Epithelial cell of esophagus (primary cell): ENCODE data around the gene MAFB.

Experiments used
- DNase-seq: peaks from one replicate; pipeline ENCODE4 v3.0.0; 2010; ENCODE audit warnings: low read depth
- H3K4me3 ChIP-seq: 2 replicates; pipeline ENCODE4 v1.5.1; 2011; ENCODE audit warnings: mild to moderate bottlenecking, low read length, control low read depth
- TF ChIP-seq, protein P1 (sequence below): IDR thresholded peaks from 2 replicates; pipeline ENCODE4 v1.5.1; 2011; ENCODE audit warnings: low read depth, mild to moderate bottlenecking, low read length, control low read depth, inconsistent platforms; ENCODE audit not compliant: insufficient read depth; ENCODE audit errors: missing control alignments

MAFB gene

GRCh38 chr20:40663304-40663790 lies 25.7 kb downstream of the MAFB start:
- TF ChIP-seq, protein P1, sequence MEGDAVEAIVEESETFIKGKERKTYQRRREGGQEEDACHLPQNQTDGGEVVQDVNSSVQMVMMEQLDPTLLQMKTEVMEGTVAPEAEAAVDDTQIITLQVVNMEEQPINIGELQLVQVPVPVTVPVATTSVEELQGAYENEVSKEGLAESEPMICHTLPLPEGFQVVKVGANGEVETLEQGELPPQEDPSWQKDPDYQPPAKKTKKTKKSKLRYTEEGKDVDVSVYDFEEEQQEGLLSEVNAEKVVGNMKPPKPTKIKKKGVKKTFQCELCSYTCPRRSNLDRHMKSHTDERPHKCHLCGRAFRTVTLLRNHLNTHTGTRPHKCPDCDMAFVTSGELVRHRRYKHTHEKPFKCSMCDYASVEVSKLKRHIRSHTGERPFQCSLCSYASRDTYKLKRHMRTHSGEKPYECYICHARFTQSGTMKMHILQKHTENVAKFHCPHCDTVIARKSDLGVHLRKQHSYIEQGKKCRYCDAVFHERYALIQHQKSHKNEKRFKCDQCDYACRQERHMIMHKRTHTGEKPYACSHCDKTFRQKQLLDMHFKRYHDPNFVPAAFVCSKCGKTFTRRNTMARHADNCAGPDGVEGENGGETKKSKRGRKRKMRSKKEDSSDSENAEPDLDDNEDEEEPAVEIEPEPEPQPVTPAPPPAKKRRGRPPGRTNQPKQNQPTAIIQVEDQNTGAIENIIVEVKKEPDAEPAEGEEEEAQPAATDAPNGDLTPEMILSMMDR = no peak
- no peak for DNase-seq
- no peak overlapping the region for H3K4me3 ChIP-seq

DNA sequence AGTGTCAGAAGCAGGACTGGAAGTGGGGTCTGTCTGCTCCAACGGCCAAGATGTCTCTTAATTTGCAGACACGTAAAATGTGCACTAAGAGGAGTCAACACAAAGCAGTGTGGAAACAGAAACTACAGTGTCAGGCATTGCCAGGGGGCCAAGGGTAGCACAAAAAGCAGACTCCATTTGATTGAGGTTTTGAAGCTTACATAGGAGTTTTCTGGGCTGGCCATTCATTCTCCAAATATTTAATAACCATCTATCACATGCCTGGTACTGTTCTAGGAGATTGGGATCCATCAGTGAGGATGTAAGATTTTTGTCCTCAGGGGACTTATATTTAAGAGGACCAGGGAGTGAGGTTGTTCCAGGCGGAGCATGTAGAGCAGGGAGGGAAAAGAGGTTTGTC lies 29.5 kb downstream of the MAFB start:
- H3K4me3 ChIP-seq = no peak overlapping the region
- no peak for DNase-seq
- TF ChIP-seq, protein P1 = no peak

GRCh38 chr20:40658509-40658908 lies 30.5 kb downstream of the MAFB start:
- H3K4me3 ChIP-seq = no peak overlapping the region
- TF ChIP-seq, protein P1 = no peak
- DNase-seq = no peak

DNA sequence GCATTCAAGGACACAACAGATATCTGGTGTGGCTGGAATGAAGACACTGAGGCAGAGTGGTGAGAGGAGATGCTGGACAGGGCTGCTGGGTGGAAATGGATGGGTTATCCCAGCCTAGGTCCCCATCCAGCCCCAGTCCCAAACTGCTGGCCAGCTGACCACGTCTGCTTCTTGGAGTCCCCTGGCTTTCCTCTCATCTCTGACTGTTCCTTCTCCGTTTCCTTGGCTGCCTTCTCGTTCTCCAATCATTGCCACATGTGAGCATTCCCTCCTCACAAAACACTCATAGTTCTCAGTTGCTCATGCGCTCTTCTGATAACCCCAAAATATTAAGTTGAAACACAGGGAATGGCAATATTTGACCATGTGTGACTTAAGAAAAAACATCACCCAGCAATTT lies 31.5 kb downstream of the MAFB start:
- DNase-seq = no peak
- no peak overlapping the region for H3K4me3 ChIP-seq
- TF ChIP-seq, protein P1 = no peak

DNA sequence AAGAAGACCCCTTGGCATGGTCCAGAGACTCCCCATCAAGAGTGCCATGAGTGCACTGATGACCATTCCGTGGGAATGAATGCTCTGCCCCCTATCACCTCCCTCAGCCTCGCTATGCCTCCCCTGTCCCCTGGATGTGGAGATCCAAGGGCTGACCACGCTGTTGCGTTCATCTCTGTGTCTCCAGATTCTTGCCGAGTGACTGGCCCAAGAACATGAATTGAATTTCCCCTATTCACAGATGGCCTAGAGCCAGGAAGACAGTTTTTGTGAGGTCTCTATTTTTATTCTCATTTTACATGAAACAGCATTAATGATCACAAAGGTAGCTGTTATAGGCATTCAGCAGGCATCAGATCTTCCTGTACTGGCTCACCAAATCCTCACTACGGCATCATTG lies 33.6 kb downstream of the MAFB start:
- DNase-seq = no peak
- no peak overlapping the region for H3K4me3 ChIP-seq
- TF ChIP-seq, protein P1 = no peak

GRCh38 chr20:40654876-40655275 lies 34.2 kb downstream of the MAFB start:
- peak; percentile 22 for DNase-seq
- TF ChIP-seq, protein P1 = no peak
- H3K4me3 ChIP-seq = no peak overlapping the region

DNA sequence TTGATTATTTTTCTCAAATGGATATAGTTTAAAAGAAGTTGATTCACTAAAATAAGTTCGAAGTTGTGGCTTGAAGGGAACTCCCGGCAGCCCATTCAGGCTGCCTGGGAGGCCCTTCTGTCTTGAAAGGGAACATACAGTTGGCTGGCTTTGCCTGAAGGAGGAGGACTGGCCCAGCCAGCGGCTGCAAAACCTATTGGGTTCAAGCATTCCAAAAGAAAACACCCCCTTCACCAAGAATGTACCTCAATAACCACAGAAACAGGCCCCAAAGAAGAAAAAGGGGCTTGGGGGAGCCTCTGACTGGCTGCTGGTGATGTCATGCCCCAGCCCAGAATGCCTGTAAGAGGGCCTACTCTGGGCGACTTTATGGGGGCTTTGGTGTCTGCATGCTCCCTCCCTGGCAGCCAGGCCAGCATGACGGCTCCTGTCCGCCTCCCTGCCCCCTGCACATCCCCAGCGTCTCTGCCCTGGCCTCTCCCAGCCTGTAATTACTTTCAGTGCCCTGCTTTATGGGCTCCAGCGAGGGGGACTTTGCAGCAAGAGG lies 36.5 kb downstream of the MAFB start:
- DNase-seq = no peak
- TF ChIP-seq, protein P1 = no peak
- no peak overlapping the region for H3K4me3 ChIP-seq
